Urothelium cell line (cell line): ENCODE results near the gene GSTT2.
"Not testable (repeated sequence)": the region's sequence is repeated elsewhere in the genome, so short reads cannot be mapped to it uniquely, and the experiment has no call there.

Experiments
- DNase-seq: peaks from one replicate; pipeline ENCODE4 v3.0.0; 2011; ENCODE audit warnings: low spot score, mixed read lengths
- FAIRE-seq: peaks from 2 replicates; lab custom pipeline; 2011; peaks lifted over from hg19 to GRCh38; lab: Jason Lieb, UNC

The GSTT2 gene

DNA sequence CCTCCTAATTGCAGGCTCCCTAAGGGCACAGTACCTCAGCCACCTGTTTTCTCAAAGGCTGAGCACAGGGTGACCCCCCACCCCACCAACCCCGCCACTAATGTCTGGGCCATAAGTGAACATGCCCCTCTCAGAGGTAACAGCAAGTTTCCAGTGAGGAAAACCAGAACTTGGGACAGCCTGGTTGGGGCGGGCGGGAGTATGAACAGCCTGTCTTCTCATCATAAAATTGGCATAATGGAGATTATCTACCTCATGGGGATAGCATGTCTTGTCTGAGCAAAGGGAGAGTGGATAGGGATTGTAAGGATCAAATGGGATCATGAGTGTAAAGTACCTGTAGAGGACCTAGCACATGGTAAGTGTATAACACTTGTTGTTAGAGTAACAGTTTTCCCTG lies 8.0 kb upstream of the GSTT2 start:
- peak; percentile 40 for FAIRE-seq
- not testable (repeated sequence) for DNase-seq

DNA sequence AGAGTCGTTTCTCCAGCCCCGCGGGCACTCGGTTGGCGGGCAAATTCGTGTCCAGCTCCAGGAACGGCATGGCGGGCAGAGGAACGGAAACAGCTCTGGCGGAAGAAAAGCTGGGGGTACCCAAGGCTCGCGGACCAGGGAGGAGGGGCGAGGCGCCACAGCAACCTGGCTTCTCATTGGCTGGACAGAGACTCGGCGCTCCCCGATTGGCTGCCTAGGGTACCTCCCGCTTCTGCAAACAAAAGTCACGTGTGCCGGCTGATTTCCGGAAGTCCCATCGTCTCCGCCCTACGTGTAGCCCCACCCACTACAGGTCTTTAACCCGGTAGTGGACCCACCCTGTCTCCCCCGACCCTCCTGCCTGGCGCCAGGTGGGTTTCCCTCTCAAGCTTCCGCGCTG lies 5.6 kb upstream of the GSTT2 start, which contains the start of gene DDT:
Gene DDT, minus strand, starts transcription at position 97 of the 400 bp plus-strand sequence. Its CDS starts 27 bp downstream, at position 70.
- DNase-seq: not testable (repeated sequence)
- peak; percentile 94 for FAIRE-seq

DNA sequence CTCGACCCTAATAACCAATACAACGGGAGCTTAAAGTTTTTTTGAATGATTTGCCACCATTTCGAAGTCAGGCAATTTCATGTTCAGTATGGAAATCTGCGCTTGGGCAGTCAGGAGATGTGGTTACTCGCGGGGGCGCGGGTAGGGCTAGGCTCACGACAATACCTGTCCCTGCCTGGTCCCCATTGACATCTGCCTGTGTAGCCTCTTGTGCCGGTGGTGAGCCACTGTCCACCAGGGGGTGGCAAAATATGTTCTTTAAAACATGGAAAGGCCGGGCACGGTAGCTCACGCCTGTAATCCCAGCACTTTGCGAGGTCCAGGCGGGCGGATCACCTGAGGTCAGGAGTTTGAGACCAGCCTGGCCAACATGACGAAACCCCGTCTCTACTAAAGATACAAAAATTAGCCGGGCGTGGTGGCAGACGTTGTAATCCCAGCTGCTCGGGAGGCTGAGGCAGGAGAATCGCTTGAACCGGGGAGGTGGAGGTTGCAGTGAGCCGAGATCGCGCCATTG lies 5.0 kb upstream of the GSTT2 start:
- not testable (repeated sequence) for DNase-seq
- peak; percentile 91 for FAIRE-seq

- DNase-seq: not testable (repeated sequence)
- FAIRE-seq: peak; percentile 79
Observed at GRCh38 chr22:23977304-23977703, 2.6 kb upstream of the GSTT2 start.

DNA sequence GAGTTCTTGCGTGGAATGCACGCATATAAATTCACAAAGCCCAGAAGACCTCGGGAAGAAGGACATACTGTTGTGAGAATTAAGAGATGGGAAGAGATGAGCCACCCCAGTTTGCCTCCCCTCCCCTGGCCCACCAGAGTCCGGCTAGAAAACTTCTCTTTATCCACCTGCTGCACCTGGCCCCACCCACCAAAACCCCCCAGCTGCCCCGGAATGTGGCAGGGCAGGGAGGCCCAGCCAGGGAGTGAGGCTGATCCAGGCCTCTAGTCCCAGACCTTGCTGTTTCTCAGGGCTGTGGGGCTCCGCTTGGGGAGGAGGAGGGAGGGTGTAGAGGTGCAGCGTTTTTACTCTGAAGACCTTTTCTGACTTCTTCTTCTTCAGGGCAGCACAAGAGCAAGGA lies 633 bp downstream of the GSTT2 start:
- FAIRE-seq, DNase-seq: not testable (repeated sequence)

GRCh38 chr22:23984430-23984829 lies 4.5 kb downstream of the GSTT2 start:
- FAIRE-seq: no peak
- DNase-seq: no peak

DNA sequence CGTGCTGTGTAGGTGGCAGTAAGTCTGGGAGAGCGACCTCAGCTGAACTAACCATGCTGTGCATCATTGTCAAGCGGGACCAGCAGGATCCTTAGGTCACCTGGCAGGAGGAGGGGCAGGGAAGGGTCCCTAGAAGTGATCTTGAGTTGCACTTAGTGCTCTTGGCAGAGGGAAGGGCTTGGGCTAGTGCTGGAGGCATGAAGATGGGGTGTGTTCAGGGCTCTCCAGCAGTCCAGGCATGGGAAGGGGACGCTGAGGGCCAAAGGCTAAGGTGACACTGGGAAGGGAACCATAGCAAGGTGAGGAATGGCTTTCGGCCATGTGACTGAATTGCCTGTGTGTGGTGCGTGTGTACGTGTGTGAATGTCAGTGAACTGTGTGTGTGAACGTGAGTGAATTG lies 6.2 kb downstream of the GSTT2 start:
- DNase-seq, FAIRE-seq: not testable (repeated sequence)

- not testable (repeated sequence) for DNase-seq
- peak; percentile 99 for FAIRE-seq
Observed at GRCh38 chr22:23986538-23987178, 6.7 kb downstream of the GSTT2 start.

- not testable (repeated sequence) for FAIRE-seq
Observed at GRCh38 chr22:23989583-23990244, 9.8 kb downstream of the GSTT2 start.

DNA sequence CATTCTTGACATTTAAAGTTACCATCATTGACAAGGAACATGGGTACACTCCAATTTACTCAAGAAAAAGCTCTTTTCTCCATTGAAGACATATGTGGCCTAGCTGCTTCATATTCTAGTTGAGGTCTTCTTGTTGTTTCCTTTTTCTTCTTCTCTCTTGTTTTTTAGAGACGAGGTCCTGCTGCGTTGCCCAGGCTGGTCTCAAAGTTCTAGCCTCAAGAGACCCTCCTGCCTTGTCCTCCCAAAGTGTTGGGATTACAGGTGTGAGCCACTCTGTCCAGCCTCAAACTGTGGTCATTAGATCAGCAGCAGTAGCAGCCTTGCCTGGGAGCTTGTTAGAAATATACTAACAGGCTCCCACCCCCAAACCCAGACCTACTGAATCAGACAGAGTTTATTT lies 13.1 kb downstream of the GSTT2 start:
- DNase-seq, FAIRE-seq: not testable (repeated sequence)

More at GRCh38 chr22:23989583-23990244, 9.8 kb downstream of the GSTT2 start:
- DNase-seq: not testable (repeated sequence)

GRCh38 chr22:23993581-23994177 lies 13.7 kb downstream of the GSTT2 start:
- not testable (repeated sequence) for DNase-seq
- peak; percentile 90 for FAIRE-seq

DNA sequence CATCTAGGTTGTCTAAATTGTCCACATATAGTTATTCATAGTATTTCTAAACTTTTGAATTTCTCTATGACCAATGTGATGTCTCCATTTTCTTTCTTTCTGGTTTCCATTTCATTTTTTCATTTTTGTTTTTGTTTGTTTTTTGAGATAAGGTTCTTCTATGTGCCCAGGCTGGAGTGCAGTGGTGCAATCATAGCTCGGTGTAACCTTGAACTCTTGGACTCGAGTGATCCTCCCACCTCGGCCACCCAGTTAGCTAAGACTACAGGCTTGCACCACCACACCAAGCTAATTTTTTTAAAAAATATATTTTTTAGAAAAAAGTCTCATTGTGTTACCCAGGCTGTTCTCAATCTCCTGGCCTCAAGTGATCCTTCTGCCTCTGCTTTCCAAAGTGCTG lies 17.2 kb downstream of the GSTT2 start:
- DNase-seq (no peak), FAIRE-seq (no peak)

- FAIRE-seq: peak; percentile 63
- not testable (repeated sequence) for DNase-seq
Observed at GRCh38 chr22:23999779-24000178, 19.8 kb downstream of the GSTT2 start.

DNA sequence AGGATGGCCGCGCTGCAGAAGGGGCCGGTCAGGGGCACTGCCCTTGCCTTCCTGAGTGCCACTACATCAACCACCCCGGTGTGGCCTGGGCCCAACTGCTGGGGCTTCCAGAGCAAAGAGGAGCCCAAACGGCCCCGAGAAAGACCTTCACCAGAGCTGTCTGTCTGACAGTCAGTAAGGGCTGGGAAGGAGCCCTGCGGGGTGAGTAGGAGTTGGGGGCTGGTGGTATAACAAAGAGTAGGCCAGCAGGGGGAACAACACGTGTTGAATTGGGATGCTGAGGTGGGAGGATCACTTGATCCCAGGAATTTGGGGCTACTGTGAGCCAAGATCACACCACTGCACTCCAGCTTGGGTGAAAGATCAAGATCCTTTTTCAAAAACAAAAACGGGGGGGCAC lies 21.4 kb downstream of the GSTT2 start:
- FAIRE-seq (no peak), DNase-seq (peak; percentile 40)

DNA sequence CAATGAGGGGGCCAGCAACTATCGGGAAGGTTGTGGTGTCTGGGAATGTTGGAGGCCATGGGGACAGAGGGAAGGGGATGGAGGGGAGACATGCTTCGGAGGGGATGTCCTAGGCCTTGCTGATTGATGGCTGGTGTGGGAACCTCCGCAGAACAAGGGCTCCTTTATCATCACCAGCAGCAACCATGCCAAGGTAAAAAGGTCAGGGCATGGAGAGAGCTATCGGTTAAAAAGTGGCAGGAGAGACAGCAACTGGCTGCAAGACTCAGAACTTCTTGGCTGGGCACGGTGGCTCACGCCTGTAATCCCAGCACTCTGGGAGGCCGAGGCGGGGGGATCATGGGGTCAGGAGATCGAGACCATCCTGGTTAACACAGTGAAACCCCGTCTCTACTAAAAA lies 22.3 kb downstream of the GSTT2 start:
- no peak for FAIRE-seq

GRCh38 chr22:24002851-24003250 lies 22.9 kb downstream of the GSTT2 start:
- FAIRE-seq: no peak
- no peak for DNase-seq

More for the DNA sequence above, 22.3 kb downstream of the GSTT2 start:
- no peak for DNase-seq

- no peak for FAIRE-seq
- no peak for DNase-seq
Observed at GRCh38 chr22:24003887-24004286, 24.0 kb downstream of the GSTT2 start.

GRCh38 chr22:24005201-24005600 lies 25.3 kb downstream of the GSTT2 start, which contains the start of gene GSTT4:
Gene GSTT4 (minus strand): TSS chr22:24005453. CDS start chr22:24005356, 97 bp downstream.
- DNase-seq (no peak), FAIRE-seq (peak; percentile 87)

DNA sequence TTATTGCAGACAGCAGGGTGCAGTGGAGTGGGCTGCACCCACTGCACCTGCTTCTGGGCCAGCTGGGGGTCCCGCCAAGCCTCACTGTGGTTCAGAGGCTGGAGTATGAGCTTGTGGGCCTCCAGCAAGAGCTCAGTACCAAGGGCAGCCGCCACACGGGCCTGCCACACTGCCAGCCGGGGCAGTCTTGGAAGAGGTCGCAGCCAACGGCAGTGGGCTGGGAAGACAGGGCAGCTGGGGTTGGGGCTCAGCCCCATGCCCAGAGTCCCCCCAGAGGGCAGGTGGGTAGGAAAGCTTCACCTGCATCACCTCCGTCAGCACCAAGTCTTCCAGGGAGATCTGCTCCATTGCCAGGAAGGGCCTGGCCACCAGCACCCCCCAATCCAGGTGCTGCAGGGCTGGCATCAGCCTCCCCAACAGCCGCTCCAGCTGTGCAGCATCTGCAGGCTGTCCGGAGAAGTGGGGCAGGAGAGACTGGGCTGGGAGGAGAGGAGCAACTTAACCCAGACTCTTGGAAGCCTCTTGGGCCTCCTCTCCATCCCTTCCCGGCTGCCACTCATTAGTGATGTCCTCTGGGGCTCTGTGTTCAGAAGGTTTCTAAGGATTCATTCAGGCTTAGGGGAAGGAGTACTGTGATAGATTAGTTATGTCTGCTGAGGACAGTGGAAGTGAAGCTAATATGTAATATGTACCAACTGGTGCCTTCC lies 26.4 kb downstream of the GSTT2 start:
- FAIRE-seq: peak; percentile 27
- DNase-seq: no peak

DNA sequence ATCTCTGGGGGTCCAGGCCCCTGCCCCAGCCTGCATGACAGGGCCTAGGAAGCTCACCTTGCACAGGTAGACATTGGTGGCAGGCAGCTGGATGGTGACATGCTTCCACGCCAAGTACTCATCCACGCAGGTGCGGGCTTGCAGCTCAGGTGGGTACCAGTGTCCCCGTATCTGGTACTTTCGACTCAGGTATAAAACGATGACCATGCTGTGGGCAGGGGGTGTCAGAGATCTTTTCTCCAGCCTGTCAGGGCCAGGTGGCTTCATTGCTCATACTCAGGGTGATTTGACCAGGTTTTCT lies 26.9 kb downstream of the GSTT2 start:
- FAIRE-seq (peak; percentile 44), DNase-seq (no peak)
